Central memory CD4-positive, alpha-beta T cell (primary cell): ENCODE measurements around the gene NMNAT2.

Experiments
- DNase-seq: peaks from one replicate; pipeline ENCODE4 v3.0.0; 2022

The NMNAT2 gene

DNA sequence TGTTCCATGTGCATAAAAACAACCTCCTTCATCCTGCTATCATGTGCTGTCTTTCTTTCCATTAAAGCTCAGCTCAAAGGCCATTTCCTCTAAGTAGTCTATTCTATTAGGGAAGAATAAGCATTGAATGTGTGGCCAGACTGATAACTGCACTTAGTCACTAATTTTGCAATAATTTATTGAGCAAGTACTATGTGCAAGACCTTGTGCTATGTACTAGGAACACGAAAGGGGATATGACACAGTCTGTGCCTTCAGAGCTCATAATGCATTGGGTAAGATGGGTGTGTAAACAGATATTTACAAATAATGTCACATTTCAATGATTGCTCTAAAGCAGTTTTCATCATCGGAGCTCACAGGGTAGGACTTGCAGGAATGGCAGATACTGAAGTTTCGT, 54.2 kb downstream of the NMNAT2 start:
- no peak for DNase-seq

DNA sequence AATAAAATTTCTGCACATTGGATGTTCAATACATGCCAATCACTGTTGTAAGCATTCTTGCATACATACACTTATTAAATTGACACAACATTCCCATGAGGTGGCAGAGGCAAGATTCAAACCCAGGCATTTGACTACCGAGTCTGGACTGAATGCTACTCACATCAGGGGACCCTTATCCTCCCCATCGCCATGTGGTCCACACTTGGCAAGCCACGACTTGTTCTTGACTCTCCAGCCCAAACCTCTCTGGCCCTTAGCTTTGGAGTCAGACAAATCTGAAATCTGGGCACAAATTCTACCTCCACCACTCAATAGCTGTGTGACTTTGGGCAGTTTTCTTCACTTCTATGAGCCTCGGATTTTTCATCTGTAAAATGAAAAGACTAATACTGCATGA, 57.1 kb downstream of the NMNAT2 start:
- no peak for DNase-seq

DNA sequence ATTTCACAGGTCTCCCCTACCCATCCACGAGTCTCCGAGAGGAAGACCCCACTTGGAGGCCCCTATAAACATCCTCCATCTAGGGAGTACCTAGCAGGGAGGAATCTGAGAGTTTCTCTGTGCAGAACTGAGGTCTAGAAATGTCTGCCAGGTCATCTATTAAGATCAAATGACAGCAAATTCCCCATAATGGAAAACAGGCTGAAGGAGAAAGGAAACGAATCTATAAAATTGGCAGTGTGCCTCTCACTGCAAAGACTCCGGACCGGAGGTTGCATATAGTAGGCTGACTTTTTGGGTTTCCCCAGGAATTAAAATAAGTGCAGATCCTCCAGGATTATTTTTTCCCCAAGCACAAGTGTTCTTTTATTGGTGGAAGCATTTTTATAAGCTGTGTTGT, 57.7 kb downstream of the NMNAT2 start:
- DNase-seq, result no peak

DNA sequence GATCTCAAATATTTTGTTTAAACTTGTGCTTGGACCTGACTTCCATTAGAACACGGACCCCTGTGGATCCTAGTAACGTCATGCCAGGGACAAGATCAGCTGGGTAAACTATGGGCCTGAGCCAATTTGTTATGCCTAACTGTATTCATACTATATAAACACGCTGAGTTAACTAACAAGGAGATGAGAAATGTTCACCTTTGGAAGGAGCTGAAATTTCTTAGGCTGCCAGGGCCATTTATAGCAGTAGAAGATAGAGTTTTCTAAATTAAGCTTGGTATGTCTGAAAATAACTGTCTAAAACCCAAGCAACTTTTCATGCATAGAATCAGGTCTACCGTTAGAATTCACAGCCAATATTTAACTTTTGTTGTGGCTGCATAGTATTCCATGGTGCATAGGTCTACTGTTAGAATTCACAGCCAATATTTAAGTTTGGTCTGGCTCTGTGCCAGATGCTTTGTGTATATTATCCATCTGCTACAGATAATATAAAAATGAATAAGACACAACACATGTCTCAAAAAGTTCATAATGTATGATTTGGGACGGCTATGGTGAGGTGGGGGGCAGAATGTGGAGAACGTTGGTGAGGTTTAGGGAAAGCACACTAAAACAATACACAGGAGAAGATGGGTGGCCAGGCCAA, 61.5 kb downstream of the NMNAT2 start:
- DNase-seq, result no peak

DNA sequence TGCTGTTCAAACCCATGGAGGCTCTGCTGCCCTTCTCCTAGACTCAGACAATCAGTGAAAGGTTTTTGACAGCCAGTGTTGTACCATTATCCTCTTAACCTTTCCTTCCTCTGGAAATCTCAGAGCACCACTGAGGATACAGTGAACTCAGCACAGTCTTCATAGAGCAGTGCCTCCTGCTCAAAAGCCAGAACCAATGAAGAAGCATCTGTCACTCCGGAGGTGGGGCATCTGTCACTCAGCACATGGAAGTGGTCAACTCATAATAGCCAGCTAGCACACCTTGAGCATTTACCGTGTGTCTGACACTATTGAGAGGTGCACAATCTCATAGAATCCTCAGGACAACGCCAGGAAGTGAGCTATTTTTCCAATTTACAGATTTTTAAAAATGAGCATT, 62.4 kb downstream of the NMNAT2 start:
- no peak for DNase-seq

DNA sequence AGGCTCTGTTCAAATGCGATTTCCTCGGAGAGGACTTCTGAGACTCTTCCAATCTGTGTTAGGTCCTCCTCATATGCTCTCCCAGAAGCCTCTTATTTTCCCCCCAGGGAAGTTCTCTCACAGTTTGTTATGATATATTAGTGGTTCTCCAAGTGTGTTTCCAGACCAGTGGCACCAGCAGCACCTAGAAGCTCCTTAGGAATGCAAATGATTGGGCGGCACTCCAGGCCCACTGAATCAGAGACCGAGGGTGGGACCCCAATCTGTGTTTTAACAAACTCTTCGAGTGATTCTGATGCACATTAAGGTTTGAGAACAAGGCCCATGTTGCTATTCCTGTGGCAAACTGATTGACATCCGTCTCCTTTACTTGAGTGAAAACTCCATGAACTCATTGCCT, 63.0 kb downstream of the NMNAT2 start:
- DNase-seq, result no peak

DNA sequence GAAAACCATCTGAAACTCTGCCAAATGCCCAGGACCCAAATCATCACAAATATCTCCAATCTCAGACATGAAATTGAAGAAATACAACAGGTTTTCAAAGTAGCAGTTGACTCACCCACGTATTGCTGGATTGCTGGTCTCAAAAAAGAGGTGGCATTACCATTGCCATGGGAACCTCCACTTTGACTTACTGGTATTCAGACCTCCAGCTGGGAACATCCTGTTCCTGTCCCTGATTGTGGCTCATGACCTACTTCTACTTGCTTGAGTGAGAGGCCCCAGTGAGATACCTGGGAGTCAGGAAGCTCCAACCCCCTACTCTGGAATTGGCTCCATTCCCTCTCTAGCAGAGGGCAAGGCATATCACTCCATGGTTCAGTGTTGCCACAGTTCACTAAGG, 64.6 kb downstream of the NMNAT2 start:
- DNase-seq, result no peak

DNA sequence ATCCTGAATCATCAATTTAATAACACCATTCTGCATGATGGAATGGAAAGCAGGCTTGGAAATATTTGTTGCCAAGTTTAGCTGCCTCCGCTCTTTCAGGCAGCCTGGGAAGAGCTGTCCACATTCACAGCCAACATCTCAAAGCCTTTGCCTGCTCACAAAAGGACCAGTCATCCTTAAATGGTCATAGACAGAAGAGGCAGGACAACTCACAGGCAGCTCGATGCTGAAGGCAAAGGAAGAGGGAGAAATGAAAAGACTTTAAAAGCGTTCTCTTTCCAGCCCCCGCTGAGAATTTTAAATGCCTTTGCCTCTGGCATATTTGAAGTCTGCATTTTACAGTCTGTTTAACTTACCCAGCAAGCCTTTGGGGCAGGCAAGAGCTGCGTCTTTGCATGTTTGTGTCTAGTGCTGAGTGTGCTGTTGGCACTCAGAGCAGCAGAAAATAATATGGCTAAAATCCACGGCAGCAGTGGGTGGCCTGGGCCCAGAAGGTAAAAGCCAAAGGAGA, 68.9 kb downstream of the NMNAT2 start:
- DNase-seq, result no peak

DNA sequence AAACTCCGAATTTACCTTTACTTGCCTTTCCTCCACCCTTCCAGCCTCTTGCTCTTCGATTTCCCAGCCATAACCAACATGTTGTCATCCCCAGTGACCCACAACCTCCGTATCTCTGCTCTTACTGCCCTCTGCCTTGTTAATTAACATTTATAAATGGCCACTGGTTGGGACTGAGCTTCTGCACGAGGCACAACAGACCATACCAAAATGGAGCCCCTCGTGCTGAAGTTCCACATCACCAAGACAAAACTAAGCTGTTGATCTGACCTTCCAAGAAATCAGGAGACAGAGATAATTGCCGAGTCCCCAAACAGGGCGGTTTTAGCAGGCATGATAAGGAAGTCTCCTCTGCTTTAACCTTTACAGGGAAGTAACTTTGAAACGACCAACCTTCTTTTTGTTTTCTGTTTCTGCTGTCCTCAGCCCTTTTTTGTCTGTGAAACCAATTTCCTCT, 71.9 kb downstream of the NMNAT2 start:
- no peak for DNase-seq

DNA sequence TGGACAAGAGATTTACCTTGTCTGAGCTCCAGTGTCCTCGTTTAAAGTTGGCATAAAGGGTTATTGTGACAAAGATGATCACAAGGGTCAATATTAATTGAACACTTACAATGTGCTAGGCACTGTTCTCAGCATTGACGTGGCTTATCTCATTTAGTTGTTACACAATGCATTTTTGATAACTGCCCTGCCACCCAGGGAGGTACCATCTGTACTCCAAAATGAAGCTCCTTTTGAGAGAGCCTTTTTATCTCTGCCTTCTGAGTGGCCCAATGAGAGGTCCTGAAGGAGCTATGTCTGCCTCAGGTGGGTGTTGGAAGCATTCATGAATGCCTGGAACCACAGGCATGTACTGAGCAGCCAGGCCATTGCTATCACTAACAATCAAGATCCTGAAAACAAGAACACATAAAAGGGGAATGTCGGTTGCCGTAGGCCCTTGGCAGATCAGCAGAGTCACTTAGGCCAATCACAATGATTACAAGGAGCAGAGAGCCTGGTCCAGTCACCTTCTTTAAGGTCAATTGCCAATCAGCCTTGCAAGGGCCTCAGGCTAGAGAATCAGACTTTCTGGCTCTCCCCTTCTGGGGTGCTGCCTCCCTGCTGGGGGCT, 78.5 kb downstream of the NMNAT2 start:
- no peak for DNase-seq

DNA sequence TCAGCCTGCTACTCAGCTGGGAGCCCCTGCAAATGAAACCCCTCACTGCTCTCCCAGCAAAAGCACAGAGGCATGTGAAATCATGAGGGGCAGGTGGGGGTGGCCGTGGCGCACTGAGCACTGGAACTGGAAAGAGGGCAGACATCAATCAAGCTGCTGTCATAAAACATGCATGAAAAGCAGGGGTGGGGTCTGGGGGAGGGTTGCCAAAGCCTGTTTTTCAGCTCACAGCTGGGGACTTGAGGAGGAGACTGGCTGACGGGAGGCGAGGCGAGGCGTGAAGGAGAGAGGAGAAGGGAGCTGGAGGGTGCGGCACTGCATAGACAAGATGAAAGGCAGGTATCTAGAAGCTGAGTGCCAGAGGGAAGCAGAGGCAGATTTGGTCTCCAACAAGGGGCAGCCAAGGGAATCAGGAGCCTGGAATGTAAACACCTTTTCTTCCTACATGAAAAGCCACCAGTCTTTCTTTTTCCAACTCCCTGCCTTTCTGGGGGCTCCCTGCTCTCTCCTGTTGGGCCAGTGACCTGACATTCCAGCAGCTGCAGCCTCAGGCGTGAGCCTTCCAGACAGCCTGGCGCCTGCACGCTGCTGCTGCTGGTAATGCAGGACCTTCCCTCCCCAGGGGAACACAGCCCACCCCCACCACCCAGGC, 87.0 kb downstream of the NMNAT2 start:
- DNase-seq, result no peak

DNA sequence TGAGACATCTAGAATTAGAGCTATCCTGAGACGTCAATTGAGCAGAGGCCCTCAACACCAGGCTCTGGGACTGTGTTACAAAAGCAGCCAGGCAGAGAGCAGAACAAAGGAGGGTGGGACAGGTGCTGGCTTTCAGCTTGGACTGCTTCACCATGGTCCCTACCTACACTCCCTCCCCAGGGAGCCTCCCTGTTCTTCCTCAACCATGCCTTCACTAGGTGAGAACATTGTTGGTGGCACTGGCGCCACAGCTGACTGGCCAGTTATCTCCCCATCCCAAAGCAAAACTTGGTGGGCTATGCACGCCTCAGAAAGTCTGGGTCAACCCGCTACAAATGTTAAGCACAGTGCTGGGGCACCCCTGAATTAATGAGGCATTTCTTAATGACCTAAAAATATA, 87.8 kb downstream of the NMNAT2 start:
- DNase-seq, result no peak

DNA sequence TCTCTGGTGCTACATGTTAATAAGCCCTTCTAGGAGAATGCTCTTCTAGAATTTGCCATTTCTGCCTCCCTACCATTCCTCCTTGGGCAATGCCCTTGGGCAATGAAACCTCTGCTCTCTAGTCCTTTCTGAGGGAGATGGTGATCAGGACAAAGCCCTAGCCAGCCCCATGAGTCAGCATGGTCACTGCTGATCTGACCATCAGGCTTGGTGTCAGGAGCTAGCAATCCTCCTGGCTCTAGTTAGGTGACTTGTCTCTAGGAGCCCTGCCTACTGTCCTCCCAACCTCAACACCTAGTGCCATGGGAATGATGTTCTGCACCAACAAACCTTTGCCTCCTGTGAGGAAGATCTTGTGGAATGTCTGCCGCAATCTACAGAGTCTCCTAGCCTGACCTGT, 89.8 kb downstream of the NMNAT2 start:
- DNase-seq, result no peak

DNA sequence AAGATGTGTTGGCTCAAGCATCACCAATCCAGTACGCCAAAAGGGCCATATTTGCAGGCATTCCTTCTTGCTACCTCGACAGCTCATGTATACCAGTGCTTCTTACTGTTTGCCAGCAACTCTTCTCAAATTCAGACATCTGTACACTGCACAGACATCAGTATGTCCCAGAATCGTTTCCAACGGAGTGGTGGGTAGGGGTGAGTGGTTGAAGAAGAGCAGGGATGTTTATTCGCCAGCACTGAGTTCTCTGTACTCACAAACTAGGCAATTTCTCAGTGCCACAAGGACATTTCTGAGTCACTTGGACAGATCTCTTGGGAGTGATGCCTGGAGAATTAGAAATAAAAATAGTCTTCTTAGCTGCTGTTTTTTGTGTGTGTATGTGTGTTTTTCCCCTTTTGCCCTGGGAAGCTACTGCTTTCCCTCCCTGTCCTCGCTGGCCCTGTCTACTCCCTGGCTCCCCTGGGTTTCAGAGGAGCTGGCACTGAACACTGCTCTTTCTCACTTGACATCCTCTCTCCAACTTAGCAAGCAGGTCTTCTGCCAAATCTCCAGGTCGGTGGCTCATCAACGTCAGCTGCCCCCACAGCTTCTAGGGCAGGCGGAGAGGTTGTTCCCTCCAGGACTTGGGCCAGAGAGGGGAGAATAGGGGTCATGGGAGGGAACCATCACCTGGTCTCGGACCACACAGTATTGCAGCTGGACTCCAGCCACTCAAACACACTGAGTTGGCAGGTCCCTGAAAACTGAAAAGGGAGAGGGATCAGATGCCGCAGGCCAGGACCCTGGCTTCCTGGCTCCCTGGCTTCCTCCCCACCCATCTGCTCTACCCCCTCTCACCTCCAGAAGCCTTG, 90.5 kb downstream of the NMNAT2 start:
- DNase-seq, result no peak

DNA sequence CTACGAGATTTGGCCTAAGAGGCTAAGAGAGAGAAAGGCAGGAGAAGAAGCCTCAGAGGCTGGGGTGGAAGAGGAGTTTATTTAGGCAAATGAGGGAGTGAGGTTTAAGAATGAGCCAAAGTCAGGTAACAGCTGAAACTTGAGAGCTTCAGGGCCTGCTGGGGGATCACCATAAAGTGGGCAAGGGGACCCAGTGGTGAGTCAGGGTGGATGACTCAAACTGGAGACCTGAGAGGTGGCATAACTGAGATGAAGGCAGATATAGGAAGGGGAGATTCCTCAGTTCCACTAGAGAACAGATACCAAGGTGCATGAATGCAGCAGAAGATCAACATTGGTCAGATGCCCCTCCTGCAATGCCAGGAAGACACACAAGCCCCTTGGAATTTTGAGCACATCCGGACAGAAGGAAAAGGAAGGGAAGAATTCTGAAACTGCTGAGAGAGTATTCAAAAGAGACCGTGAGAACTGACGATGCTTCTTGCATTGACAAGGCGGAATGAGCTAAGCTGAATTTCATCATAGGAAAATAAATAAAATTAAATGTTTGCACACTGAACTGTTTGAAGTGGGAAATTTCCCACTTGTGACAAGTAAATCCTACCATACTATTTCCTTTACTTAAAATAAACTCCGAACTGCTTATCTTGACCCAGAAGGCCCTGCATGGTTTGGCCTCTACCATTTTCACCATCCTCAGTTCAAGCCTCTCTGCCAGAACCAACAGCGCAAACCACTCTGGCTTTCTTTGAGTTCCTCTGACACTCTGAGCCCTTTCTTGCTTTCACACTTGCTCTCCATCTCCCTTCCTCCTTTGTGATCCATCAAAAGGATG, 94.1 kb downstream of the NMNAT2 start:
- DNase-seq, result no peak

DNA sequence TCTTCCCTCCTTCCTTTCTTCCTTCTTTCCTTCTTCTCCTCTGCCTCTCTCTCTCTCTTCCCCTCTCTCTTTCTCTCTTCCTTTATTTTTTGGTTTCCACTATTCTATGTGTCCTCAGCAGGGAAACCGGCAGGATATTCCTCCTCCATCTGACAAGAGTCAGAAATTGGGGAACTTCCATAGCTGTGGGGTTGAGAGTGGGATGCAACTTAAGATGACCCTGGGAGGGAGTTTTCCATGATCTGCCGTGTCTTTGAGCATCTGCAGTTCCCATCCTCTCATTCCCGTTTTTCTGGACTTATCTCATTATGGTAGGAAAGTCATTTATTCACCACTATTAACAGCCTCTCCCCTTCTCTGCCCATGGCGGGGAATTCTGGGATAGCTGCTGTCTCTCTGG, 98.6 kb downstream of the NMNAT2 start:
- DNase-seq, result no peak

DNA sequence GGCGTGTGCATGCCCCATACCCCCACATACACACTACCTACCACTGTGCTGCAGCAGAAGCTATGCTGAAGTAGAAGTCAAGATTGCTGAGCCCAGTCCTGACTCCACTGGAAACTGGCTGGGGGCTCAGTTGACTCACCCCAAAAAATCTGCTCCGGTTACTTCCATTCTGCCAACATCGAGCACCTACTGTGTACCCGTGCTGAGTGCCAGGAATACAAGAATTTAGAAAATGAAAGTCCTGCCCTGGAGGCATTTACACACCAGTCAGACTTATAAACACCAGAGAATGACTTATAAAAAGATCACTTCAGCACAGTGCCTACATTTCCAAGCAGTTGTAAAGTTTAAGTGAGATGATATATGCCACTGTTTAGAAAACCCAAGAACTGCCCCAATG, 99.1 kb downstream of the NMNAT2 start:
- no peak for DNase-seq

DNA sequence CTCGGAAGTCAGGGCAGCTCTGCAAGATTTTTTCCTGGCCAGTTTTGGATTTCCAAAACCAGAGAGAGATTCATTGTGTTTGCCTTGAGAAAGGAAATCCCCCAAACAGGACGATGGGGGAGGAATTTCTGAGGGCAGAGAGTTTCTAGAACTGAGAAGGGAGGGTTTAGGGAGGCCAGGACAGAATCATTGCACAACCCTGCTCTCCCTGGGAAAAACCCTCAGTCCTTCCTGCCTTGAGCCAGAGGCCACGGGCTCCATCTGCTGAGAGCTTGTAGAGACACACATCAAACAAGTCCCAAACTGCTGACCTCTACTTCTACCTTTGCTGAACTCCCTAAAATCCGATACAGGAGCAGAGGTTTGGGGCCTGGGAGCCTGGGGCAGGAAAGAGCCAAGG, 99.7 kb downstream of the NMNAT2 start:
- DNase-seq, result no peak

DNA sequence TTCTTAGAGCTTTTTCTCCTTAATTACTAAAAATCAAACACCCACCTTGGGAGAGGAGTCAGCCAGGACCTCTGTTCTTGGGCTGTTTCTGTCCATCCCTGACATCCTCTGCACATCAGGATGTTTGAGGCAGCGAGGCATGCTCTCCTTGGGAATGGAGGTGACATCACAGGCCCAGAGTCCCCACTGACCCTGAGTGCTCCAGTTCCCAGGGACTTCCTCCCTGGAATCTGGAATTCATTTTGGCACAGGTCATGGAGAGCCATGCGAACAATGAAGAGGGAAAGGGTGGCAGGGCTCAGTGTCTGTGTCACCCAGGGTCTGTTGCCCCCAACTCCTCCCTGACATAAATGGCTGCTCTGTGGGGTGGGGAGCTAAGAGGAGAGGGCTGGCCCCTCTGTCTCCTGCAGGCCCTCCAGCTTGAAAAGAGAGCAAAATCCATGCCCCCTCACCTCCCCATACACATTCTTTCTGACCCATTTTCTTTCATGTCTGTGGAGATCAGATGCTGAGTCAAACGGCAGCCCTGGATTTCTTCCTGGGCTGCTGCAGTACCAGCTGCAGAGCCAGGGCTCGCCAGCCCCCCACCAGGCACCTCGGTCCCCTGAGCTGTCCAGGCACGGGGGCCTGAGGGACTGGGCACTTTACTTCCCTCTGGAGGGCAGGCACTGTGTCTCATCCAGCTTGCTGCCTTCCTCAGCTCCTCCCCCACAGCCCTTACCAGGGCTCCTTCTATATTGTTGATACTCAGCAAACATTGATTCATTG, 102.0 kb downstream of the NMNAT2 start:
- DNase-seq, result no peak

DNA sequence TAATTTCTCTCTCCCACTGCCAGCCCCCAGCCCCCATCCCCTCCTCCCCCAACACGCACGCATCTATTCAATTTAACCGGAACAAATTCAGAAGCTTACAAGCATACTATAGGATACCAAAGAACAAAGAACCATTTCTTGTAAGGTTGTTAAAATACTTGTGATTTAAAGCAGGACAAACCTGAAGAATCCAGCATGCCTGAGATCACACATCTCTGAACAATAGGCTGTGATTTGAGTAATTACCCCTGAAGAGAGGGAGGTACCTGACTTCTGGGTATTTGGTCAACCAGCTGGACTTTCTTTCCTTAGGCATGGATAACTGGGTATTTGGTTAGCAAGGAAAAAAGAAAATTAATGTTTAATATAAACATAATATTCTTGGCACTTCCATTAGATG, 105.1 kb downstream of the NMNAT2 start:
- DNase-seq, result no peak

DNA sequence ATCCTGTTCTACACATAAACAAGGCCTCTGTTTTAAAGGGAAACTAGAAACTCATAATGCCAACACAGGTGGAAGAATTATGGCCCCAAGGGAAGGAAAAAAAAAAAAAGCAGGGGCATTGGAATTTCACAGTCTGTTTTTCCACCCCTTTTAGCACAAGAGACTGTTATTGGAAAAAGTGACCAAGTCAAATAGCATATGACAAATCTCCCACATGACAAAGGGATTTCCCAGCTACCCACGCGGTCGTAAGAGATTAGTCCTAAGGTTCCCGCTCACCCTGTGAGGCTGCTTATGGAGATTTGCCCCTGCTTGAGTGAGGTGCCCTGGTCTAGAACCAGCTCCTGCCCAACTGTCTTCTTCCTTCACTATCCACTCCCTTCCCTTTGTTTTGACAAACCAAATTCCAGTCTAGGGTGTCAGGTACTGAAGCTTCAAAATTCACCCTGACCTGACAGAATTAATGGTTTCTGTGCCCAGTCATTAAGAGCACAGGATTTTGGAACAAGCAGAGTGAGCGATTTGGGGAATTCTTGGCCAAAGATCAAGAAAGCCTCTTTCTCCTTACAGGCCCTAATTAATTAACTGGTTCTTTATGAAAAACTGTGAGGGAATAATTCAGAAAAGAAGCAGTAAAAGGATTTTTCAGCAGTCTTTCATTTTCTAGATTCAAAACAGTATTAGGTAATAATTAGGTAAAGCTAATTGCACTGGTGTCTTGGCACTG, 107.3 kb downstream of the NMNAT2 start:
- no peak for DNase-seq
